H1 (cell line): ENCODE data around the gene DCDC1. TPM values are rescaled to one million over a fixed set of nuclear protein-coding genes. Genes with fewer than 3 reads are reported as not detected.

Experiments
- CTCF ChIA-PET: fragments of 300-600 bp; sonication (Branson Sonifier 250); formaldehyde crosslinking; loops from one replicate; lab custom pipeline; 2021; ENCODE audit not compliant: partially characterized antibody; lab: Charles Lee
- POLR2A ChIA-PET: fragments of 300-600 bp; sonication (Branson Sonifier 250); formaldehyde crosslinking; loops from one replicate; lab custom pipeline; 2021; ENCODE audit warnings: inconsistent platforms; ENCODE audit not compliant: partially characterized antibody; lab: Charles Lee
- DNase-seq, 2 experiments: peaks; one replicate each; pipeline versions ENCODE4 v3.0.0 to v3.0.0-alpha.2; 2010 to 2022; ENCODE audit warnings: low spot score in 2 of 2, low read depth in 1 of 2, mixed read lengths in 1 of 2
- FAIRE-seq: peaks from 2 replicates; lab custom pipeline; 2011; peaks lifted over from hg19 to GRCh38; lab: Jason Lieb, UNC
- H2AFZ ChIP-seq: 2 replicates; pipeline ENCODE4 v1.8.1; 2012; ENCODE audit warnings: low read length, inconsistent platforms
- H2AK5ac ChIP-seq: 2 replicates; pipeline ENCODE4 v1.6.1; 2013; ENCODE audit warnings: low read depth, low read length
- H2BK120ac ChIP-seq: replicated peaks from 2 replicates; pipeline ENCODE3; 2013; ENCODE audit warnings: low read depth, low read length, inconsistent platforms
- H2BK12ac ChIP-seq: 2 replicates; pipeline ENCODE4 v1.6.1; 2013; ENCODE audit warnings: low read depth, low read length
- H2BK15ac ChIP-seq: 2 replicates; pipeline ENCODE4 v1.6.1; 2013; ENCODE audit warnings: low read length
- H2BK20ac ChIP-seq: 2 replicates; pipeline ENCODE4 v1.6.1; 2013; ENCODE audit warnings: low read length
- H2BK5ac ChIP-seq: 2 replicates; pipeline ENCODE4 v1.6.1; 2013; ENCODE audit warnings: low read depth, low read length
- H3K14ac ChIP-seq: 2 replicates; pipeline ENCODE4 v1.6.1; 2013; ENCODE audit warnings: inconsistent platforms; ENCODE audit not compliant: insufficient read length
- H3K18ac ChIP-seq: 2 replicates; pipeline ENCODE4 v1.6.1; 2013; ENCODE audit warnings: low read length; ENCODE audit errors: extremely low read depth
- H3K23ac ChIP-seq: 2 replicates; pipeline ENCODE4 v1.6.1; 2013; ENCODE audit warnings: inconsistent platforms; ENCODE audit not compliant: insufficient read length
- H3K23me2 ChIP-seq: 2 replicates; pipeline ENCODE4 v1.6.1; 2013; ENCODE audit warnings: low read depth, low read length
- H3K27ac ChIP-seq: 2 replicates; pipeline ENCODE4 v1.6.1; 2011; ENCODE audit warnings: low read depth, low read length, inconsistent platforms
- H3K27me3 ChIP-seq, 4 experiments: replicated peaks in 1 of 4; 1 replicate in 1 of 4; 2 replicates in 3 of 4; pipeline versions ENCODE4 v1.6.1 to v1.8.1; 2011 to 2013; ENCODE audit warnings: low read length in 3 of 4, mild to moderate bottlenecking in 3 of 4, inconsistent platforms in 2 of 4, mixed read lengths in 2 of 4, moderate library complexity in 1 of 4; ENCODE audit not compliant: control insufficient read depth in 3 of 4, insufficient read depth in 3 of 4; ENCODE audit errors: extremely low read depth in 1 of 4
- H3K36me3 ChIP-seq, 4 experiments: 2 replicates each; pipeline versions ENCODE4 v1.6.1 to v1.8.1; 2011 to 2013; ENCODE audit warnings: mild to moderate bottlenecking in 4 of 4, low read length in 3 of 4, moderate library complexity in 2 of 4, control low read depth in 1 of 4, inconsistent platforms in 1 of 4; ENCODE audit not compliant: insufficient read depth in 4 of 4, control insufficient read depth in 2 of 4
- H3K4ac ChIP-seq: replicated peaks from 2 replicates; pipeline ENCODE3; 2013; ENCODE audit warnings: low read length, low read depth, mixed read lengths, inconsistent platforms; ENCODE audit not compliant: insufficient read length
- H3K4me1 ChIP-seq, 4 experiments: replicated peaks in 1 of 4; 1 replicate in 1 of 4; 2 replicates in 3 of 4; pipeline versions ENCODE4 v1.6.1 to v1.8.1; 2011 to 2013; ENCODE audit warnings: low read length in 3 of 4, inconsistent platforms in 2 of 4, mixed read lengths in 1 of 4; ENCODE audit not compliant: insufficient read depth in 4 of 4, control insufficient read depth in 3 of 4
- H3K4me2 ChIP-seq, 2 experiments: 2 replicates each; pipeline versions ENCODE4 v1.6.1 to v1.8.1; 2011 to 2013; ENCODE audit warnings: low read depth in 2 of 2, low read length in 2 of 2, control low read depth in 1 of 2, inconsistent platforms in 1 of 2, mild to moderate bottlenecking in 1 of 2; ENCODE audit not compliant: insufficient read depth in 1 of 2
- H3K4me3 ChIP-seq, 4 experiments: fragments of 200-600, 300-600 bp in 1 of 4; sonication (generic), shearing (Covaris generic), sonication (Bioruptor Twin) in 1 of 4; 2 replicates each; pipeline versions ENCODE4 v1.5.1 to v1.8.1; 2011 to 2016; ENCODE audit warnings: low read length in 4 of 4, low read depth in 3 of 4, control low read depth in 2 of 4, inconsistent platforms in 2 of 4, mild to moderate bottlenecking in 2 of 4, mixed read lengths in 1 of 4, moderate library complexity in 1 of 4; ENCODE audit not compliant: insufficient read depth in 2 of 4; ENCODE audit errors: extremely low read depth in 1 of 4
- H3K56ac ChIP-seq: replicated peaks from 2 replicates; pipeline ENCODE3; 2013; ENCODE audit warnings: low read depth, mild to moderate bottlenecking, mixed read lengths, low read length, inconsistent platforms; ENCODE audit not compliant: insufficient read length
- H3K79me1 ChIP-seq: 2 replicates; pipeline ENCODE4 v1.6.1; 2013; ENCODE audit warnings: low read depth, low read length, control low read depth
- H3K79me2 ChIP-seq, 2 experiments: 2 replicates each; pipeline versions ENCODE4 v1.6.1 to v1.8.1; 2012 to 2013; ENCODE audit warnings: low read length in 2 of 2, mild to moderate bottlenecking in 2 of 2, inconsistent platforms in 1 of 2; ENCODE audit not compliant: insufficient read depth in 2 of 2, control insufficient read depth in 1 of 2
- H3K9ac ChIP-seq, 4 experiments: replicated peaks in 1 of 4; 1 replicate in 1 of 4; 2 replicates in 3 of 4; pipeline versions ENCODE4 v1.6.1 to v1.8.1; 2011 to 2013; ENCODE audit warnings: low read depth in 3 of 4, low read length in 3 of 4, control low read depth in 2 of 4, mild to moderate bottlenecking in 2 of 4, moderate library complexity in 2 of 4, inconsistent platforms in 1 of 4; ENCODE audit errors: extremely low read depth in 1 of 4
- H3K9me3 ChIP-seq, 2 experiments: 2 replicates each; pipeline versions ENCODE4 v1.6.1 to v1.8.1; 2012 to 2013; ENCODE audit warnings: mild to moderate bottlenecking in 2 of 2, moderate library complexity in 2 of 2, control low read depth in 1 of 2, inconsistent platforms in 1 of 2, low read depth in 1 of 2, low read length in 1 of 2, mixed read lengths in 1 of 2; ENCODE audit not compliant: insufficient read depth in 2 of 2
- H4K20me1 ChIP-seq, 2 experiments: replicated peaks in 1 of 2; 2 replicates each; pipeline versions ENCODE3 to v1.8.1; 2011 to 2013; ENCODE audit warnings: inconsistent platforms in 2 of 2, low read length in 2 of 2, mild to moderate bottlenecking in 1 of 2; ENCODE audit not compliant: insufficient read depth in 2 of 2, control insufficient read depth in 1 of 2
- H4K5ac ChIP-seq: 2 replicates; pipeline ENCODE4 v1.6.1; 2013; ENCODE audit warnings: low read length, low read depth, mixed read lengths, inconsistent platforms; ENCODE audit not compliant: insufficient read length
- H4K8ac ChIP-seq: 2 replicates; pipeline ENCODE4 v1.8.0; 2013; ENCODE audit warnings: mild to moderate bottlenecking, moderate library complexity, low read length, inconsistent platforms; ENCODE audit not compliant: insufficient read depth; ENCODE audit errors: extremely low read depth
- H4K91ac ChIP-seq: replicated peaks from 2 replicates; pipeline ENCODE3; 2013; ENCODE audit warnings: low read length, mixed read lengths, inconsistent platforms; ENCODE audit not compliant: insufficient read length
- GABPA ChIP-seq: IDR thresholded peaks from 2 replicates; pipeline ENCODE4 v1.6.1; 2011; ENCODE audit warnings: mild to moderate bottlenecking, low read length, moderate library complexity, borderline replicate concordance; ENCODE audit not compliant: insufficient read depth
- KDM4A ChIP-seq: IDR thresholded peaks from one replicate; pipeline ENCODE4 v1.7.1; 2012; ENCODE audit warnings: low read depth, mild to moderate bottlenecking, moderate library complexity, low read length, inconsistent platforms; ENCODE audit not compliant: severe bottlenecking
- NANOG ChIP-seq: IDR thresholded peaks from 2 replicates; pipeline ENCODE4 v1.6.1; 2011; ENCODE audit warnings: low read length, low read depth, mild to moderate bottlenecking, inconsistent platforms; ENCODE audit not compliant: insufficient read depth, poor library complexity, severe bottlenecking
- NRF1 ChIP-seq: IDR thresholded peaks from 2 replicates; pipeline ENCODE4 v1.6.1; 2011; ENCODE audit warnings: mild to moderate bottlenecking, low read depth, low read length, improper control_type of control experiment
- RNF2 ChIP-seq: fragments of 200-900, 300-1000 bp; sonication (generic); IDR thresholded peaks from 2 replicates; pipeline ENCODE4 v1.7.1; 2016; ENCODE audit warnings: borderline replicate concordance, low read depth, mild to moderate bottlenecking, antibody characterized with exemption, low read length; ENCODE audit not compliant: poor library complexity, severe bottlenecking; ENCODE audit errors: missing control alignments
- SIRT6 ChIP-seq: IDR thresholded peaks from one replicate; pipeline ENCODE4 v1.7.1; 2012; ENCODE audit warnings: low read length, inconsistent platforms
- SP2 ChIP-seq: IDR thresholded peaks from 2 replicates; pipeline ENCODE4 v1.6.1; 2012; ENCODE audit warnings: mild to moderate bottlenecking, low read length, inconsistent platforms
- SP4 ChIP-seq: IDR thresholded peaks from 2 replicates; pipeline ENCODE4 v1.6.1; 2012; ENCODE audit warnings: low read length, inconsistent platforms
- SRF ChIP-seq: IDR thresholded peaks from 2 replicates; pipeline ENCODE4 v1.6.1; 2011; ENCODE audit warnings: mild to moderate bottlenecking, low read depth, low read length, moderate library complexity
- SUZ12 ChIP-seq: fragments of 200-600 bp; sonication (generic); IDR thresholded peaks from 2 replicates; pipeline ENCODE4 v1.6.1; 2012; ENCODE audit warnings: mild to moderate bottlenecking, inconsistent platforms, low read length, moderate library complexity, mixed read lengths
- TEAD4 ChIP-seq: IDR thresholded peaks from 2 replicates; pipeline ENCODE4 v1.6.1; 2012; ENCODE audit warnings: low read depth, low read length, inconsistent platforms, mixed read lengths
- USF2 ChIP-seq: IDR thresholded peaks from 2 replicates; pipeline ENCODE4 v1.6.1; 2011; ENCODE audit warnings: low read length, improper control_type of control experiment
- WGBS, 2 experiments: shearing (Covaris generic) in 1 of 2; methylation state at CpG; one replicate each; pipeline versions ENCODE4 v1.1.6 to v1.1.7; 2013 to 2015; ENCODE audit warnings: low lambda C conversion rate in 2 of 2, mixed read lengths in 2 of 2, inconsistent platforms in 1 of 2, low coverage in 1 of 2, missing lambda C conversion rate in 1 of 2; ENCODE audit not compliant: insufficient replicate concordance in 2 of 2, insufficient coverage in 1 of 2, insufficient read length in 1 of 2; ENCODE audit errors: extremely low coverage in 1 of 2, missing lambda C conversion rate in 1 of 2; 5-methylcytosine and 5-hydroxymethylcytosine counted together
- polyA plus RNA-seq, 7 experiments: library from polyadenylated mRNA; depleted of rRNA in 3 of 7; stranded (reverse) in 5 of 7; unstranded in 2 of 7; fragments of >200 nt in 5 of 7; fragments of 200-250 nt in 2 of 7; gene quantifications; 1 replicate in 5 of 7; 2 replicates in 1 of 7; 4 replicates in 1 of 7; pipeline versions ENCODE4 v1.2.1 to v1.2.3, GENCODE V29; 2011 to 2013; ENCODE audit warnings: missing spikeins in 2 of 7, mixed read lengths in 2 of 7
- total RNA-seq: library from RNA; stranded (reverse); fragmentation: NEBNext Ultra II Directional; extraction: Animal tissue kit (Norgen Biotek cat#: 25700); gene quantifications from 2 replicates; pipeline ENCODE4 v1.2.1, GENCODE V29; 2021

The DCDC1 gene
- total and polyA plus RNA-seq, 2 of the 8 experiments (the other 6 are each of a cell fraction or from before 2014, with no cell fraction given): 0.15 to 0.56 TPM

GRCh38 chr11:30879322-30880005 lies 490.1 kb downstream of the DCDC1 start:
- Histone ChIP-seq H3K23me2 (no peaks in the 10 kb centered on the region), H2BK120ac (no peak overlapping the region), H3K4me3 (no peak overlapping the region), H3K9me3 (no peaks in the 10 kb centered on the region), H3K4ac (no peak overlapping the region), H3K79me2 (no peaks in the 10 kb centered on the region), H2BK12ac (no peak overlapping the region), H3K23ac (no peak overlapping the region), H2BK5ac (no peak overlapping the region), H3K18ac (no peak overlapping the region), H2BK20ac (no peak overlapping the region), H3K27me3 (no peaks in the 10 kb centered on the region), H3K4me1 (0 out of 7 replicates have a peak, but pooled peaks cover 0 to 3% (median 0%) of the 10 kb centered on the region in 4 experiments), H3K14ac (no peak overlapping the region), H2AFZ (no peak overlapping the region), H3K36me3 (no peaks in the 10 kb centered on the region), H4K5ac (no peak overlapping the region), H4K91ac (no peak overlapping the region), H3K27ac (no peak overlapping the region), H4K8ac (no peak overlapping the region), H2BK15ac (no peak overlapping the region), H3K56ac (no peak overlapping the region), H3K79me1 (no peaks in the 10 kb centered on the region), H3K4me2 (no peak overlapping the region), H2AK5ac (no peak overlapping the region), H3K9ac (no peak overlapping the region), H4K20me1 (no peaks in the 10 kb centered on the region)
- FAIRE-seq (no peak), DNase-seq (no peak)
- POLR2A ChIA-PET: no interaction called here
- WGBS, 2 experiments: 74% methylated on average over 8 of the region's 8 CpGs; no CpG with 5 or more reads in 1 of the 2 experiments
- CTCF ChIA-PET: interaction anchor here (0.8 to 1.6 kb wide), 3 partner anchors 16 to 147 kb away, joined by 3 read pairs; no protein-coding TSS in a partner anchor
- TF ChIP-seq SP2 (no peak), SRF (no peak), TEAD4 (no peak), KDM4A (no peak), RNF2 (no peak), SUZ12 (no peak), SP4 (no peak), SIRT6 (no peak), NANOG (no peak), NRF1 (no peak), USF2 (no peak), GABPA (no peak)
